CD14-positive monocyte (primary cell): ENCODE data around the gene PPT2. TPM values are rescaled to one million over a fixed set of nuclear protein-coding genes. Genes with fewer than 3 reads are reported as not detected.
A peak's percentile ranks its signal among the peaks of the same experiment; 100 is the strongest.

Source experiments
- DNase-seq, 3 donors: peaks; one replicate each; pipeline ENCODE4 v3.0.0-alpha.2; 2011 to 2022
- H2AFZ ChIP-seq: 2 replicates; pipeline ENCODE4 v1.6.0; 2012; ENCODE audit warnings: mild to moderate bottlenecking, low read depth, low read length, inconsistent platforms; ENCODE audit not compliant: insufficient read depth, poor library complexity, severe bottlenecking
- H3K27ac ChIP-seq, 2 donors: 1 replicate in 1 of 2; 2 replicates in 1 of 2; pipeline ENCODE4 v1.5.1; 2012 to 2013; ENCODE audit warnings: low read length in 2 of 2, control low read depth in 1 of 2, inconsistent platforms in 1 of 2, low read depth in 1 of 2, mild to moderate bottlenecking in 1 of 2
- H3K27me3 ChIP-seq, 2 donors: one replicate each; pipeline versions ENCODE4 v1.6.0 to v1.6.1; 2011 to 2013; ENCODE audit warnings: low read length in 2 of 2; ENCODE audit not compliant: control insufficient read depth in 2 of 2, insufficient read depth in 2 of 2
- H3K36me3 ChIP-seq, 2 donors: replicated peaks in 1 of 2; 1 replicate in 1 of 2; 2 replicates in 1 of 2; pipeline versions ENCODE4 v1.5.1 to v1.6.1; 2012 to 2013; ENCODE audit warnings: low read length in 2 of 2, control low read depth in 1 of 2, inconsistent platforms in 1 of 2, mild to moderate bottlenecking in 1 of 2; ENCODE audit not compliant: insufficient read depth in 2 of 2, control insufficient read depth in 1 of 2
- H3K4me1 ChIP-seq, 2 donors: 1 replicate in 1 of 2; 2 replicates in 1 of 2; pipeline versions ENCODE4 v1.5.1 to v1.6.1; 2012 to 2013; ENCODE audit warnings: low read length in 2 of 2, control low read depth in 1 of 2, inconsistent platforms in 1 of 2, mild to moderate bottlenecking in 1 of 2, moderate library complexity in 1 of 2; ENCODE audit not compliant: insufficient read depth in 2 of 2, control insufficient read depth in 1 of 2
- H3K4me2 ChIP-seq: replicated peaks from 2 replicates; pipeline ENCODE3; 2012; ENCODE audit warnings: low read length, moderate library complexity, mild to moderate bottlenecking; ENCODE audit not compliant: poor library complexity, severe bottlenecking; ENCODE audit errors: extremely low read depth
- H3K4me3 ChIP-seq, 3 experiments: fragments of 200-600 bp in 1 of 3; sonication (generic) in 1 of 3; replicated peaks in 1 of 3; 1 replicate in 2 of 3; 2 replicates in 1 of 3; pipeline ENCODE4 v1.5.1; 2011 to 2013; ENCODE audit warnings: low read length in 3 of 3, mild to moderate bottlenecking in 3 of 3, control low read depth in 2 of 3, low read depth in 2 of 3, inconsistent platforms in 1 of 3, moderate library complexity in 1 of 3
- H3K79me2 ChIP-seq: 2 replicates; pipeline ENCODE4 v1.6.0; 2012; ENCODE audit warnings: mild to moderate bottlenecking, control low read depth, inconsistent platforms, low read length, moderate library complexity; ENCODE audit not compliant: insufficient read depth
- H3K9ac ChIP-seq: 2 replicates; pipeline ENCODE4 v1.6.0; 2017; ENCODE audit warnings: low read length, mild to moderate bottlenecking; ENCODE audit not compliant: insufficient read depth, poor library complexity, severe bottlenecking
- H3K9me3 ChIP-seq, 2 donors: replicated peaks in 1 of 2; 1 replicate in 1 of 2; 2 replicates in 1 of 2; pipeline versions ENCODE4 v1.5.1 to v1.6.1; 2012 to 2013; ENCODE audit warnings: low read length in 2 of 2, control low read depth in 1 of 2; ENCODE audit not compliant: control insufficient read depth in 1 of 2, insufficient read depth in 1 of 2
- H4K20me1 ChIP-seq: 2 replicates; pipeline ENCODE4 v1.6.0; 2012; ENCODE audit warnings: mild to moderate bottlenecking, low read length, control low read depth, moderate library complexity; ENCODE audit not compliant: insufficient read depth
- H3K27ac Mint-ChIP-seq, 7 donors: one replicate each; pipeline ENCODE4 v1.8.0; 2020; ENCODE audit warnings: mild to moderate bottlenecking in 7 of 7, mixed read lengths in 7 of 7, moderate library complexity in 6 of 7, inconsistent platforms in 2 of 7
- H3K27me3 Mint-ChIP-seq, 3 donors: one replicate each; pipeline ENCODE4 v1.8.0; 2021 to 2022; ENCODE audit warnings: low read depth in 3 of 3, mild to moderate bottlenecking in 3 of 3, mixed read lengths in 3 of 3, moderate library complexity in 3 of 3, inconsistent platforms in 1 of 3
- H3K36me3 Mint-ChIP-seq, 2 donors: one replicate each; pipeline ENCODE4 v1.8.0; 2020; ENCODE audit warnings: mixed read lengths in 2 of 2, inconsistent platforms in 1 of 2, mild to moderate bottlenecking in 1 of 2
- H3K4me1 Mint-ChIP-seq: one replicate; pipeline ENCODE4 v1.8.0; 2020; ENCODE audit warnings: mild to moderate bottlenecking, mixed read lengths
- H3K4me3 Mint-ChIP-seq, 2 donors: one replicate each; pipeline ENCODE4 v1.8.0; 2020; ENCODE audit warnings: mild to moderate bottlenecking in 2 of 2, mixed read lengths in 2 of 2, moderate library complexity in 1 of 2
- H3K9me3 Mint-ChIP-seq, 7 donors: one replicate each; pipeline ENCODE4 v1.8.0; 2020 to 2022; ENCODE audit warnings: mixed read lengths in 7 of 7, mild to moderate bottlenecking in 6 of 7, moderate library complexity in 6 of 7, inconsistent platforms in 2 of 7
- WGBS: methylation state at CpG from one replicate; pipeline ENCODE4 v1.1.5; 2013; ENCODE audit warnings: missing lambda C conversion rate; ENCODE audit not compliant: insufficient coverage; 5-methylcytosine and 5-hydroxymethylcytosine counted together
- intact Hi-C, 2 donors: fragments of 100-400 bp; cut with micrococcal nuclease; formaldehyde crosslinking; loops; one replicate each; pipeline versions ENCODE4 v1.15.0 to v1.15.1; 2023
- polyA plus RNA-seq, 3 donors: library from polyadenylated mRNA; depleted of rRNA in 1 of 3; unstranded in 2 of 3; stranded (reverse) in 1 of 3; fragments of 300-500 nt in 2 of 3; fragments of >200 nt in 1 of 3; fragmentation: Illumina TruSeq in 2 of 3; gene quantifications; 1 replicate in 2 of 3; 2 replicates in 1 of 3; pipeline ENCODE4 v1.2.3, GENCODE V29; 2012 to 2021
- TF ChIP-seq, protein P1 (sequence below): fragments of 200-600 bp; IDR thresholded peaks from one replicate; pipeline ENCODE4 v1.8.0; 2022; ENCODE audit warnings: antibody characterized with exemption, mild to moderate bottlenecking

Gene PPT2
- polyA plus RNA-seq, 3 donors, result 1.4 to 4.0 (median 1.8) TPM

DNA sequence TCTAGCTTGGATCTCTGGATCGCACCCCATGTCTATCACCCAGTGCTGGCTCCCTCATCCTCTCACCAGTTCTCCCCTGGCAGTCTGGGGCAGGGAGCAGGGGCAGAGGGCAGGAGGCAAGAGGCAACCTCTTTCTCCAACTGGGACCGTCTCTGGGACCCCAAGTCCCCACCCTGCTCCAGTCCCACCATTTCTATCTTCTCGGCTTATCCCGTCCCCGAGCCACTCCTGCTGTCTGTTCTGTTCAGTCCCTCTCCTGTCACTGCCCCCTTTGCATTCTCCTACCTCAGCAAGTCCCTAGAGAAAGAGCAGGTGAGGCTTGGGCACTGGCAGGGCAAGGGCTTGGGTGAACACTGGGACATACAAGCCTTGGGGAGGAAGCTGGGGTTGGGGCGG, 44.2 kb upstream of the PPT2 start:
- H3K4me3 Mint-ChIP-seq, result peak overlapping the region in 1 of 2 donors; percentile 61

DNA sequence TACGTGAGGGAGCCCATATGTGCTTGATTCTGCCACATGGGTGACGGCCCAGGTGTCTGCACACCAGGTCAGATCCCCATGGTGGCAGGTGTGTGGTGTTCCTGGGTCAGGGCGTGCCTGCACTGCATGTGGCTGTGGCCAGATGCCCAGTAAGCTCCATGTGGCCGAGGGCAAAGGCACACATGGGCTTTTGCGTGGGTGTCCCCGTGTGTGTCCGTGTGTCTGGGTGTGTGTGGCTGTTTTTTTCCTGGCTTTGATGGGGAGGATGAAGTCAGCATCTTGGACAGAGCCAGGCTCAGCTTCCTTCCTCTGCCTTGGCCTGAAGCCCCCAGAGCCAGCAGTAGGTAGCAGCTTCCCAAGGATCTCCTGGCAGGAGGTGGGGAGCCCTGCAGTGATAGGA, 43.3 kb upstream of the PPT2 start:
- H3K9ac ChIP-seq, result no peak overlapping the region
- H3K79me2 ChIP-seq, result no peaks in the 10 kb centered on the region
- Mint-ChIP-seq H3K4me3 (no peak overlapping the region), H3K4me1 (peaks cover 8% of the 10 kb centered on the region), H3K36me3 (peaks cover 26 to 30% of the 10 kb centered on the region in 2 donors), H3K27me3 (peaks cover 25 to 44% (median 32%) of the 10 kb centered on the region in 3 donors), H3K27ac (no peak overlapping the region), H3K9me3 (peaks cover 0 to 2% (median 0%) of the 10 kb centered on the region in 7 donors)
- no peaks in the 10 kb centered on the region for H3K9me3 ChIP-seq
- WGBS, result 87% methylated on average over 7 of the region's 7 CpGs
- H3K27me3 ChIP-seq, result peaks cover 3 to 21% of the 10 kb centered on the region in 2 donors
- TF ChIP-seq, protein P1, sequence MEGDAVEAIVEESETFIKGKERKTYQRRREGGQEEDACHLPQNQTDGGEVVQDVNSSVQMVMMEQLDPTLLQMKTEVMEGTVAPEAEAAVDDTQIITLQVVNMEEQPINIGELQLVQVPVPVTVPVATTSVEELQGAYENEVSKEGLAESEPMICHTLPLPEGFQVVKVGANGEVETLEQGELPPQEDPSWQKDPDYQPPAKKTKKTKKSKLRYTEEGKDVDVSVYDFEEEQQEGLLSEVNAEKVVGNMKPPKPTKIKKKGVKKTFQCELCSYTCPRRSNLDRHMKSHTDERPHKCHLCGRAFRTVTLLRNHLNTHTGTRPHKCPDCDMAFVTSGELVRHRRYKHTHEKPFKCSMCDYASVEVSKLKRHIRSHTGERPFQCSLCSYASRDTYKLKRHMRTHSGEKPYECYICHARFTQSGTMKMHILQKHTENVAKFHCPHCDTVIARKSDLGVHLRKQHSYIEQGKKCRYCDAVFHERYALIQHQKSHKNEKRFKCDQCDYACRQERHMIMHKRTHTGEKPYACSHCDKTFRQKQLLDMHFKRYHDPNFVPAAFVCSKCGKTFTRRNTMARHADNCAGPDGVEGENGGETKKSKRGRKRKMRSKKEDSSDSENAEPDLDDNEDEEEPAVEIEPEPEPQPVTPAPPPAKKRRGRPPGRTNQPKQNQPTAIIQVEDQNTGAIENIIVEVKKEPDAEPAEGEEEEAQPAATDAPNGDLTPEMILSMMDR, result no peak
- no peak overlapping the region for H2AFZ ChIP-seq
- H3K4me2 ChIP-seq, result no peak overlapping the region
- intact Hi-C loops, result no loop called here
- peaks cover 6 to 19% of the 10 kb centered on the region in 2 donors for H3K36me3 ChIP-seq
- no peak overlapping the region for H3K27ac ChIP-seq
- DNase-seq, result no peak
- no peak overlapping the region for H3K4me3 ChIP-seq
- H3K4me1 ChIP-seq, result no peaks in the 10 kb centered on the region
- peaks cover 9% of the 10 kb centered on the region for H4K20me1 ChIP-seq

More for the DNA sequence above, 44.2 kb upstream of the PPT2 start:
- peaks cover 3 to 21% of the 10 kb centered on the region in 2 donors for H3K27me3 ChIP-seq
- peaks cover 9% of the 10 kb centered on the region for H4K20me1 ChIP-seq
- H3K4me3 ChIP-seq, result no peak overlapping the region
- Mint-ChIP-seq H3K4me1 (peaks cover 8% of the 10 kb centered on the region), H3K9me3 (peaks cover 0 to 2% (median 1%) of the 10 kb centered on the region in 7 donors), H3K27me3 (peaks cover 23 to 48% (median 34%) of the 10 kb centered on the region in 3 donors), H3K27ac (peak overlapping the region in 1 of 7 donors; percentile 42), H3K36me3 (peaks cover 18 to 22% of the 10 kb centered on the region in 2 donors)
- H3K9ac ChIP-seq, result no peak overlapping the region
- no peak overlapping the region for H2AFZ ChIP-seq
- H3K9me3 ChIP-seq, result no peaks in the 10 kb centered on the region
- TF ChIP-seq, protein P1, result no peak
- 75% methylated on average over 2 of the region's 6 CpGs for WGBS
- no peaks in the 10 kb centered on the region for H3K79me2 ChIP-seq
- H3K27ac ChIP-seq, result no peak overlapping the region
- no peaks in the 10 kb centered on the region for H3K4me1 ChIP-seq
- DNase-seq, result no peak
- H3K4me2 ChIP-seq, result no peak overlapping the region
- H3K36me3 ChIP-seq, result peaks cover 2 to 14% of the 10 kb centered on the region in 2 donors
- intact Hi-C loops, result no loop called here
